ELR (cell line): ENCODE data around the gene RNF128.
"Not testable (repeated sequence)": the region's sequence is repeated elsewhere in the genome, so short reads cannot be mapped to it uniquely, and the experiment has no call there.

ENCODE experiments used
- DNase-seq: peaks from one replicate; pipeline ENCODE4 v3.0.0-alpha.2; 2015; ENCODE audit warnings: low read depth

RNF128 gene

DNA sequence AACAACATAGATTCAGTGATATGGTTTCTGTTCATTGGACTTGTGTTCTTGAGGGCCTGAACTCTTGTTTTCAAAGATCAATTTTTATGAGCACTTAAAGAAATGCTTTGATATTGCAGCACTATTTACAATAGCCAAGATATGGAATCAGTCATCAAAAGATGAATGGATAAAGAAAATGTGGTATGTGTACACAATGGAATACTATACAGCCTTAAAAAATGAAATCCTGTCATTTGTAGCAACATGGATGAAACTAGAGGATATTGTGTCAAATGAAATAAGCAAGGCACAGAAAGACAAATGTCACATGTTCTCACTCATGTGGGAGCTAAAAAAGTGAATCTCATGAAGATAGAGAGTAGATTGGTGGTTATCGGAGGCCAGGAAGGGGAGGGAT lies 21.9 kb downstream of the RNF128 start:
- DNase-seq = no peak

DNA sequence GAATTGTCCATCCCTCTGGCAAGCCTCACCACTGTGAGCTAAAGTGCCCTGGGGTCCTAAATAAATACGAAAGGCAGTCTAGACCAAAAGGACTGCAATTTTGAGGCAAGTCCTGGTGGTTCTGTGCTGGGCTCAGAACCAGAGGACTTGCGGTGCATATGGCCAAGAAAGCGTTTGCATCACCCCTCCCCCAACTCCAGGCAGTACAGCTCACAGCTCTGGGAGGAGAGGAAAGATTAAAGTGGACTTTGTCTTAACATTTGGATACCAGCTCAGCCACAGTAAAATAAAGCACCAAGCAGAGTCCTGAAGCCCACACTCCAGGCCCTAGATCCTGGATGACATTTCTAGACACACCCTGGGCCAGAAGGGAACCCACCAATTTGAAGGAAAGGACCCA lies 24.9 kb downstream of the RNF128 start:
- no peak for DNase-seq

DNA sequence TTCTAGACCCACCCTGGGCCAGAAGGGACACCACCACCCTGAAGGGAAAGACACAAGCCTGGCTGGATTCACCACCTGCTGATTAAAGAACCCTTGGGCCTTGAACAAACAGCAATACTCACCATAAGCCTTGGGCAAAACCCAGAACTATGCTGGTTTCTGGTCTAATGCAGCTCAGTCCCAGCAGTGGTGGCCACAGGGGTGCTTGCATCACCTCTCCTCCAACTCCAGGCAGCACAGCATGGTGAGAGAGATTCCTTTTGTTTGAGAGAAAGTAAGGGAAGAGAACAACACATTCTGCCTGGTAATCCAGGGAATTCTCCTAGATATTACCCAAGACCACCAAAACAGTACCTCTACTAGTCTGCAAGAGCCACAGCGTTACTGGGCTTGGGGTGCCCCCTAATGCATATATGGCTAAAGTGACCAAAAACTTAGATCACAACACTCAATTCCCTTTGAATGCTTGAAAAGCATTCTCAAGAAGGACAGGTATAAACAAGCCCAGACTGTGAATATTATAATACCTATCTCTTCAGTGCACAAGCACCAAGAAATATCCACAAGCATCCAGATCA lies 25.7 kb downstream of the RNF128 start:
- peak; percentile 23 for DNase-seq

DNA sequence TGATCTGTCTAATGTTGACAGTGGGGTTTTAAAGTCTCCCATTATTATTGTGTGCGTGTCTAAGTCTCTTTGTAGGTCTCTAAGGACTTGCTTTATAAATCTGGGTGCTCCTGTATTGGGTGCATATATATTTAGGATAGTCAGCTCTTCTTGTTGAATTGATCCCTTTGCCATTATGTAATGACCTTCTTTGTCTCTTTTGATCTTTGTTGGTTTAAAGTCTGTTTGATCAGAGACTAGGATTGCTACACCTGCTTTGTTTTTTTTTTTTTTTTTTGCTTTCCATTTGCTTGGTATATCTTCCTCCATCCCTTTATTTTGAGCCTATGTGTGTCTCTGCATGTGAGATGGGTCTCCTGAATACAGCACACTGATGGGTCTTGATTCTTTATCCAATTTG lies 42.8 kb downstream of the RNF128 start:
- not testable (repeated sequence) for DNase-seq

DNA sequence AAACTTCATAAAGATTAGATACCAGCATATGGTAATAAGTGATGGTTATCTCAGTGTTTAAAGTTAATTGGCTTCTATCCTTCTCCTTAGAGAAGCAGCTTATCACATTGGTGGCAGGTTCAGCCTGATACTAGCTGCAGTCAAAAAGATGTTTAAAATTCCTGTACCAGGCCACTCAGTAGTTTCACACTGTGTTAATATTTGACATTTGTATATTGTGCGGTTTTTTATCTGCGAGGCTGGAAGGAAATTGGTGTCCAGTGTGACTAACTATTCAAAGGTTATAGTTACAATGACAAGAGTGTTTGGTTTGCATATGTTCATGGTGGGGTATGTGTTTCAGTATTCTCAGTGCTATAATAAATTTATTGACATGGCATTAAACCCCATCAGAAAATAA lies 48.5 kb downstream of the RNF128 start:
- no peak for DNase-seq

DNA sequence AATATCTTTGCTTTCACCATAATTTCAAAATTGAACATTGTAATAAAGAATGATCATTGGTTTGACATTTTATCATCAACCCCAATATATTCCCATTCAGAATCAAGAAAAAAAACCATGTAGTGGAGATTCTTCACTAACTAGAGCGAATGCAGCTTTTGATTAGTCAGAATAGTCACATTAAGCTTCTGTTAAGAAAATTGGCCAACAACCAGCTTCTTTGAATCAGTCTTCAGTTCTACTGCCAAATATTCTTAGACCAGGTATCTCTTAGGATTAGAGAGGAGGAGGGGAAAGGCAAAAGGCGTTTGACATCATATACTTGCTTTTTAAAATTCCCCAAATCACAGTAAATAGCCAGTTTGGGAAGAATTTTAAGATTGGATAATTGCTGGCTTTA lies 53.8 kb downstream of the RNF128 start:
- DNase-seq = no peak

DNA sequence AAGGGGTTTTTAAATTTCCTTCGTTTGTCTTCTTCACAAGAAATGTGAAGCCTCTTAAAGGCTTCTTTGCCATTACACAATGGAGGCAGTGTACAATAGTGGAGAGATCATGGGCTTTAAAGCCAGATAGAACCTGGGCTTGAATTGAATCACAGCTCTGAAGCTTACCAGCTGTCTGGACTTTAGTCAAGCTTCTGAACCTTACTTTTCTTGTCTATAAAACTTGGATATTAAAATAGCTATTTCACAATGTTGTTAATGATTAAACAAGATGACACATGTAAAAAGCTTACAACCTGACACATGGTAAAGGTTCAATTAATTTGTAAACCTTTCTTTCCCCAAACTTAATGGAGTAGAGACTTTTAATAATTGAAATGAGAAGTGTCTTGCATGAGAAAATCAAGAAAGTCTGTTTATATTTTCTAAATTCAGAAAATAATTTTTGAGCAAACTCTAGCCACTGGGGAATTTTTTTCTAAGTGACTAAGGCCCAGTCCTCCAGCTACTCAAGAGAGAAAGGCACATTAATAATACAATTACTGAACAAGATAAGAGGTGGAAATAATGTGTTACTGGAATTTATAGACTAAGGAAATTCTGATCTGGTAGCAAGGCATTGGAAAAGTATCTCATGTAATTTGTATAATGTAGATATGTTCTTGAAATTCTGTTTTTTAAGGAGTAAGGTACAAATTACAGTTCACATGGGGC lies 54.3 kb downstream of the RNF128 start:
- no peak for DNase-seq

DNA sequence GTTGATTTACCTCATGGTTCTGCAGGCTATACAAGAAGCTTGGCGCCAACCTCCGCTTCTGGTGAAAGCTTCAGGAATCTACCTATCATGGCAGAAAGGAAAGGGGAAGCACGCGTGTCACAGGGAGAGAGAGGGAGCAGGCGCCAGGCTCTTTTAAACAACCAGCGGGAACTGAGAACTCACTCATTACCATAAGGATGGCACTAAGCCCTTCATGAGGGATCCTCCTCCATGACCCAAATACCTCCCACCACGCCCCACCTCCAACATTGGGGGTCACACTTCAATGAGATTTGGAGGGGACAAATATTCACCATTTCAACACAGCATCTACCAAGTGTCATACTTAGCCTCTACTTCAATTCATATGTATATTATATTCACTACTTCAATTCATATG lies 57.2 kb downstream of the RNF128 start:
- no peak for DNase-seq

DNA sequence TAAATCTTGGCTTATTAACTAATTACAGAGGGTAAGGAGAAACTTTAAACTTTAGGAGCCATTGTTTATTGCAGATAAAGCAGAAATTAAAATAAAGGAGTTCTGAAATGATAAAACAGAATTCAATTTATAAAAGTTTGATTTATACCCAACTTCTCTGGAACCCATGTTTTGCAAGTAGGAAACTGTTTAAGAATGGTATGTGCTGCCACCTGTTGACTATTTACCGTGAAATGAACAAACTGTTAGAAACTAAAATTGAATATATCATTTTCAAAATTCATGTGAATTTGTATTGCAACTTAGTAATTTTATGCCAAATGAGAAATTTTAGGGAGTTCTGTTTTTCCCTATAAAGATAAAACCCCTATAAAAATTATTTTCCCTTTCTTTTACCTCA lies 65.0 kb downstream of the RNF128 start:
- peak; percentile 14 for DNase-seq

DNA sequence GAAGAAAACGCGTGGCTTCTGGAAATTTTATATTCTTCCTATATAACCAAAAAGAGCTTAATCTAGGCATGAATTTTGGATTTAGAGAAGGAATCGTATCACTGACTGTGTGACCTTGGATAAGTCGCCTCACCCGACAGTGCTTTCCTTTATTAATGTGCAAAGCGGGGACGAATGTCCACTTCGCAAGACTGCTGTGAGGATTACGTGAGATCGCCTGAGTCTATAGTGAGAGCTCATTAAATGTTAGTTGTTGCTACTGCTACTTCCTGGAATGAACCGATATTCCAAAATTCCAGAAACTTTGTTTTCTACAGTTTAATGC lies 75.5 kb downstream of the RNF128 start:
- peak; percentile 37 for DNase-seq

DNA sequence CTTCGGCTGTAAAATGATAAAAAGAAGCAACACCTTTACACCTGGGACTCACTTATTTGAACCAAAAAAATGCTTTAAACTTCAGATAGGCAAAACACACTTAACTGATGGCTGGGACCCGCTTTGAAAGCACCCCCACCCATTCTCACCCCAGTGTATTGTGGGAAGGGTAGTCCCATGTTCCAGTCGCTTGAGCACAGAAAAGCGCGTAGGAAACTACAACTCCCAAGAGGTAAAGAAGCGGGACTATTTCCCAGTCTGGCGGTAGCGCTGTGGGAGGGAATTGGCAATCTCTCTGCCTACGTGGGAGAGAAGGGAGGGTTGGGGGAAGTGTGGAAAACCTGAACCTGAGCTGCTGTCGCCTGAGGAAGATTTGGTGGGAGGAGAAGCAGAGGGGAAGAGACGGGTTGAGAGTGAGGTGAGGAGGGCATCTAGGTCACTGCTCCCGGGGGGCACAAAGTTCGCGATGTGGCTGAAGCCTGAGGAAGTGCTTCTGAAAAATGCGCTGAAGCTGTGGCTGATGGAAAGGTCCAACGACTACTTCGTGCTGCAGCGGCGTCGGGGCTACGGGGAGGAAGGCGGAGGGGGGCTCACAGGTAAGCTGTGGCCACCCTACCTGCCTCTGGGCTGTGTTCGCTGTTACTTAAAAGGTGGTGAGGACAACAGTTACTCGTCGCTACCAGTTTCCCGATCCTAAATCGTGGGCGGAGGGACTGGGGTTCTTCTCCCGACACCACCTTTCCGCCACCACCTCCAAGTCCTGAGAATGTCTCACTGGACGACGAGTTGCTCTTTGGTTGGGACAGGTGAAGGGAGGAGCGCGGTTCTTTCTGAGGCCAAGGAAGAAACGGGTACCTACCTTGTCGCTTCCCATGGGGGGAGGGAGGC lies 76.1 kb downstream of the RNF128 start, which contains the start of gene TBC1D8B:
TSS of gene TBC1D8B (plus strand) at position 286 of the 888 bp plus-strand sequence. CDS start at position 467, 181 bp downstream.
- DNase-seq = peak; percentile 89

DNA sequence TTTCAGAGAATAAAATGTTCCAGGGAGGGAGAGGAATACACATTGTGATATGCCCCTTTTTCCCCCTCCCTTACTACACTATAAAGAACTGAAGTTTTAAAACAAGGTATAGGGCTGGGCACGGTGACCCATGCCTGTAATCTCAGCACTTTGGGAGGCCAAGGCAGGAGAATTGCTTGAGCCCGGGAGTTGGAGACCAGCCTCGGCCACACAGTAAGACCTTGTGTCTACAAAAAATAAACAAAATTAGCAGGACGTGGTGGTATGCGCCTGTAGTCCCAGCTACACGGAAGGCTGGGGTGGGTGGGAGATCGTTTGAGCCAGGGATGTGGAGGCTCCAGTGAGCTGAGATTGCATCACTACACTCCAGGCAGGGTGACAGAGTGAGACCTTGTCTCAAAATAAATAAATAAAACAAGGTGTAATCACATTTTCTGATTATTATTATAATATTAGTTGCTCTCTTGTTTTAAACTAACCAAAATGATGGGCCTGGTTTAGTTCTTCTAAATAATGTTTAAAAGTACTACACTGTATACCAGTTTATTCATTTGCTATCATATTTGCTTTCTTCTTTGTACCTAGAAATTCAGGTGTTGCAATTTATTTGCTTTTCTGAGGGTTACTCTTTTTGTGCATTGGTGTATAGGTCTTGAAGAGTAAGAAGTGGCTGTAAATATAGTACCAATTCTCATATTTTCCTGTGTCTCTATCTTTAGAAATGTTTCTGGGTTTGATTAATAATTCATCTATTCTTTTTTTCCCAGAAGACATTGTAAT lies 84.8 kb downstream of the RNF128 start:
- no peak for DNase-seq

DNA sequence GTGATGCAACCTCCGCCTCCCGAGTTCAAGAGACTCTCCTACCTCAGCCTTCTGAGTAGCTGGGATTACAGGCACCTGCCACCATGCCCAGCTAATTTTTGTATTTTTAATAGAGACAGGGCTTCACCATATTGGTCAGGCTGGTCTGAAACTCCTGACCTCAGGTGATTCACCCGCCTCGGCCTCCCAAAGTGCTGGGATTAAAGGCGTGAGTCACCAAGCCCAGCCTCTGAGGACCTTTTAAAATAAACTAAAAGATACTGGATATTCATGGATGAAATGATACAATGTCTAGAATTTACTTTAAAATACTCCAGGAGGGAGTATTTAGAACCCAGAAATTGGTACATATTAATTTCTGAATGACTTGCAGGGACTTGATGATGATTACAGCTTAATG lies 86.4 kb downstream of the RNF128 start:
- peak; percentile 48 for DNase-seq

DNA sequence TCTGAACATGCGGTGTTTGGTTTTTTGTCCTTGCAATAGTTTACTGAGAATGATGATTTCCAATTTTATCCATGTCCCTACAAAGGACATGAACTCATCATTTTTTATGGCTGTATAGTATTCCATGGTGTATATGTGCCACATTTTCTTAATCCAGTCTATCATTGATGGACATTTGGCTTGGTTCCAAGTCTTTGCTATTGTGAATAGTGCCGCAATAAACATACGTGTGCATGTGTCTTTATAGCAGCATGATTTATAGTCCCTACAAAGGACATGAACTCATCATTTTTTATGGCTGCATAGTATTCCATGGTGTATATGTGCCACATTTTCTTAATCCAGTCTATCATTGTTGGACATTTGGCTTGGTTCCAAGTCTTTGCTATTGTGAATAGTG lies 87.6 kb downstream of the RNF128 start:
- not testable (repeated sequence) for DNase-seq
